Right lobe of liver (tissue), 6 donors: ENCODE measurements around the gene UBAC2. TPM values are rescaled to one million over a fixed set of nuclear protein-coding genes. Genes with fewer than 3 reads are reported as not detected.

Experiments
- ATAC-seq, 4 donors: fragments of 200-7000 bp; cut with Tn5 transposase; one replicate each; pipeline ENCODE4 v1.9.1; 2020; ENCODE audit warnings: mild to moderate bottlenecking in 4 of 4, moderate library complexity in 4 of 4
- DNase-seq, 3 donors: peaks; one replicate each; pipeline ENCODE4 v3.0.0-alpha.2; 2020
- H3K27ac ChIP-seq, 3 donors: fragments of 200-600 bp; one replicate each; pipeline ENCODE4 v1.8.0; 2022
- H3K27me3 ChIP-seq, 2 donors: fragments of 200-600 bp; one replicate each; pipeline ENCODE4 v1.8.0; 2022
- H3K36me3 ChIP-seq, 4 donors: fragments of 200-600 bp; sonication (generic) in 1 of 4; one replicate each; pipeline versions ENCODE4 v1.5.1 to v1.8.0; 2017 to 2022; ENCODE audit warnings: control low read depth in 1 of 4
- H3K4me1 ChIP-seq, 4 donors: fragments of 200-600 bp; sonication (generic) in 1 of 4; one replicate each; pipeline versions ENCODE4 v1.5.1 to v1.8.0; 2017 to 2022; ENCODE audit warnings: control low read depth in 1 of 4
- H3K4me3 ChIP-seq, 3 donors: fragments of 200-600 bp; one replicate each; pipeline ENCODE4 v1.8.0; 2022
- H3K9me3 ChIP-seq, 4 donors: fragments of 200-600 bp; sonication (generic) in 1 of 4; one replicate each; pipeline versions ENCODE4 v1.5.1 to v1.8.0; 2017 to 2022; ENCODE audit warnings: control low read depth in 1 of 4
- CTCF ChIP-seq, 4 donors: fragments of 200-600 bp in 3 of 4; fragments of 450-650 bp in 1 of 4; IDR thresholded peaks; one replicate each; pipeline versions ENCODE4 v1.5.1 to v1.8.0; 2016 to 2022; ENCODE audit warnings: antibody characterized with exemption in 4 of 4, mild to moderate bottlenecking in 2 of 4
- POLR2A ChIP-seq: fragments of 450-650 bp; IDR thresholded peaks from one replicate; pipeline ENCODE4 v1.6.1; 2017; ENCODE audit warnings: antibody characterized with exemption, mild to moderate bottlenecking
- WGBS: methylation state at CpG from one replicate; pipeline ENCODE4 v1.1.6; 2018; ENCODE audit warnings: low coverage, low lambda C conversion rate; ENCODE audit not compliant: insufficient coverage; ENCODE audit errors: missing lambda C conversion rate; 5-methylcytosine and 5-hydroxymethylcytosine counted together
- intact Hi-C, 2 donors: fragments of 100-400 bp; cut with DNase I; formaldehyde crosslinking; loops; one replicate each; pipeline versions ENCODE4 v1.11.2 to v1.14.1; 2022
- total RNA-seq, 6 experiments: library from RNA; depleted of rRNA in 2 of 6; stranded (reverse); fragments of >200 nt in 2 of 6; fragmentation: NEBNext Ultra II Directional in 3 of 6; extraction: Animal tissue kit (Norgen Biotek cat#: 25700) in 3 of 6; gene quantifications; one replicate each; pipeline versions ENCODE4 v1.1.0 to v1.2.4, GENCODE V29; 2016 to 2023
- donor health status: DM: no; HTN: yes; CAD: no.
- donor health status: DM: no; HTN: no; CAD: no.
- donor health status: DM: no; HTN: no; CAD: no.
- donor health status: DM: no; HTN: yes; CAD: no.
- donor health status: DM: no; HTN: yes; CAD: no.

Gene UBAC2
- total RNA-seq, 6 experiments from 2014 or later: 30.2 to 45.0 (median 37.0) TPM

DNA sequence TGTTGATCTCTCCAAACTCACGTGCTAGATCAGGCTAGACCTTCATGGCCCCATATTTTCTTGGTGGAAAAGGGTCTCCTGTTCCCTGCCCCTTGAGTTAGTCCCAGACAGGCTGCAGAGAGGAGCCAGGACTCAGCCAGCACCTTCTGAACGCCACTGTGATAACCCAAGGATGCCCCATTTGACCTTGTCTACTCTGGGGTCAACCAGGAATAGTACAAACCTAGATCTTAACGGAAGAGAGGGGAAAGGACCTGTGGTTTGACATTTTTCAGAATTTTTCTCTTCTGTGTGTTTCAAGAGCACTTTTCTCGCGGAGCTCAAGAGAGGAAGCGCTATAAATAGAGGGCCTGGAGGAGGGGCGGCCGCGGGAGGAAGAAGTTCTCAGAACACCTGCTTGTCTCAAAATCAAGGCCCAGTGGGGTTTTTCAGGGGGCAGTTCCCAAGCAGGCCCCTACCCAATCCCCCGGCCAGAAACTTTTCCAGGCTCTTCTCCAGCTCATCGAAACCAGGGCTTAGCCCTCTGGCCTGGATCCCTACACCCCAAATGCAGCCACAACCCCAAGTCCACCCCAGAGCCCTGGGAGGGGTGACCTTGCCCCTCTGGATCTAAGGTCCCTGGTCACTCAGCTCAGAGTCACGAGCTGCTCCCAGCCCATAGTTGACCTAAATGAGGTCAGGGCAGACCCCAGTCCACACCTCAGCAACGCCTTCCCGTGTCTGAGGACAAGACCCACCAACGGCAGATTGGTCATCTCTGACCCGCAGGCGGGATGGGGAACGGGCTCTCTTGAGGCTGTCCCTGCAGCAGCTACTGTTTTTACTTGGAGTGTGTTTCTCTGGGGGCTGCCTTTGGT lies 225.1 kb downstream of the UBAC2 start:
- H3K9me3 ChIP-seq: no peaks in the 10 kb centered on the region
- no peaks in the 10 kb centered on the region for H3K4me1 ChIP-seq
- intact Hi-C loops: no loop called here
- DNase-seq (peak in 1 of 3 donors; percentile 41), ATAC-seq (peak; percentile 16 to 45 (median 36))
- no peak overlapping the region for H3K27ac ChIP-seq
- 11% methylated on average over 3 of the region's 18 CpGs for WGBS
- H3K4me3 ChIP-seq: no peak overlapping the region
- no peaks in the 10 kb centered on the region for H3K27me3 ChIP-seq
- no peaks in the 10 kb centered on the region for H3K36me3 ChIP-seq
- no peak for TF ChIP-seq POLR2A
- no peak for TF ChIP-seq CTCF (IDR thresholded peaks at IDR 0.05)

DNA sequence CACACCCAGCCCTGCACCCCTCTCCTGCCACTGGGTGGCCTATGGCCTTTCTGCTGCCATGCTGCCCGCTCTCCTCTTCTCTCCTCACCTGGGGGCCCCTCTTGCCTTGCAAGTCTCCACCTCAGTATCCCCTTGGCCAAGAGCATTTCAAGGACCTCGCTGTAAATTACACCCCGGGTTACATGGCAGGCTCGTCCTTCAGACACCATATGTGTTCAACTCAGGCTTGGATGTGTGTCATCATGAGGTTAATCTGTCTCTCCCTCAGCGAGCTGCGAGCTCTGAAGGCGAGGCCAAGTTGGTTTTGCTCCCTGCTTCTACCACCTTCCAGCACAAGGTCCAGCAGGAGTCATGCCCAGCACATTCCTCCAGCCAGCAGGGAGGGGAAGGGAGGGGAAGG lies 225.8 kb downstream of the UBAC2 start:
- Histone ChIP-seq H3K9me3 (no peaks in the 10 kb centered on the region), H3K27ac (no peak overlapping the region), H3K4me3 (no peak overlapping the region), H3K27me3 (no peaks in the 10 kb centered on the region), H3K4me1 (no peaks in the 10 kb centered on the region), H3K36me3 (no peaks in the 10 kb centered on the region)
- 76% methylated on average over 7 of the region's 7 CpGs for WGBS
- intact Hi-C loops: no loop called here
- TF ChIP-seq CTCF (IDR thresholded peaks at IDR 0.05) (no peak), POLR2A (no peak)
- no peak for DNase-seq
- ATAC-seq: no peak

- intact Hi-C loops: loop anchor here in 1 of 2 donors (5.0 to 10.0 kb wide), 2 partner anchors 162 to 255 kb away; no protein-coding TSS in a partner anchor
Observed at GRCh38 chr13:99429670-99430069, 229.0 kb downstream of the UBAC2 start.

GRCh38 chr13:99431927-99432608 lies 231.4 kb downstream of the UBAC2 start:
- no peaks in the 10 kb centered on the region for H3K9me3 ChIP-seq
- WGBS: 66% methylated on average over 6 of the region's 18 CpGs
- H3K4me3 ChIP-seq: no peak overlapping the region
- H3K27me3 ChIP-seq: no peaks in the 10 kb centered on the region
- TF ChIP-seq POLR2A: no peak
- TF ChIP-seq CTCF (IDR thresholded peaks at IDR 0.05): no peak
- ATAC-seq: no peak
- peak overlapping the region in 2 of 3 donors; percentile 43 to 64 for H3K27ac ChIP-seq
- H3K4me1 ChIP-seq: no peaks in the 10 kb centered on the region
- no peak for DNase-seq
- intact Hi-C loops: loop anchor here in 1 of 2 donors (5.0 to 10.0 kb wide), 2 partner anchors 165 to 257 kb away; no protein-coding TSS in a partner anchor
- no peaks in the 10 kb centered on the region for H3K36me3 ChIP-seq

More at GRCh38 chr13:99429670-99430069, 229.0 kb downstream of the UBAC2 start:
- WGBS: 92% methylated on average over 10 of the region's 10 CpGs
- Histone ChIP-seq H3K27me3 (no peaks in the 10 kb centered on the region), H3K27ac (no peak overlapping the region), H3K36me3 (no peaks in the 10 kb centered on the region), H3K4me3 (no peak overlapping the region), H3K9me3 (no peaks in the 10 kb centered on the region), H3K4me1 (no peaks in the 10 kb centered on the region)
- DNase-seq (no peak), ATAC-seq (no peak)
- TF ChIP-seq CTCF (IDR thresholded peaks at IDR 0.05) (no peak), POLR2A (no peak)
